ENCODE measurements around the gene HYAL1. TPM values are rescaled to one million over a fixed set of nuclear protein-coding genes. Genes with fewer than 3 reads are reported as not detected.

The HYAL1 gene
- total RNA-seq, 1 experiment from 2014 or later, result 0.37 TPM

DNA sequence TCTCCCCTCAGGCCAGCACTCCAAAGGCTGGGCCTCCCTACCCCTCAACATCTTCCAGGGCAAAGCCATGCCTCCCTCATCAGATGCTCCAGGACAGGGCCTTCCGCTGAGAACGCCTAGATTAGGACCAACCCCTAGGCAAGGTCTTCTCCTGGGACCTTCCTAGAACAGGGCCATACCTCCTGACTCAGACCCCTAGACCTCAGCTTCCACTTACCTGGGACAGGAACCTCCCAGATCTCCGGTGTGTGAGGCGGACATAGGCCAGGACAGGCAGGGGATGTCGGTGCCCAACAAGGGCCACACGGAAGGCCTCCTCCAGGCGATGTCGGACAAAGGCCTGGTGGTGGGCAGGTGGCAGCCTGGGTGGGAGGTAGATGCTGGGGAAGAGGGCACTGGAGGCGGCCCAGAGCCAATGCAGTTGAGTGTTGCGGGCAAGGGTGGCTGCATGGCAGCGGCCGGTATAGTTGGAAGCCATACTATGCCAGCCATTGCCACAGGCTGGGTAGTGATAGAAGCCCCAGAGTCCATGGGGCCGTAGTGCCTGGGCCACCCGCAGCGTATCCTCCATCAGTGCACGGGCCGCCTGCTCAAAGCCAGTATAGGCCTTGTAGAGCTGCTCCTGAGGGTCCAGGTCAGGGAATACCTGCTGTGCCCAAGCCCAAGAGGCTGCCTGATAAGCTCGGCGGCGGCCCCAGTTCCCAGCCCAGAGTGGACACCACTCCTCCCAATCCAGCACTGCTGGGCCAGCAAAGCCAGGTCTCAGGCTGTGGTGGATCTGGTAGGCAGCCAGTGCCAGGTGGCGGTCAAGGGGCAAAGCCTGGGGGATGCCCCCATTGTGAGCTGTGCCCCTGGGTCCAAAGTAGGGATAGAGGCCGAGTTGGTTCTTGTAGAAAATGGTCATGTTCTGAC lies 8.6 kb downstream of the HYAL1 start:
- intact Hi-C loops (cut with micrococcal nuclease; ENCODE audit: unreplicated experiment), result no loop called here
- no TSS peak for BruUV-seq (replicated peaks)
- TF ChIP-seq, protein P1, sequence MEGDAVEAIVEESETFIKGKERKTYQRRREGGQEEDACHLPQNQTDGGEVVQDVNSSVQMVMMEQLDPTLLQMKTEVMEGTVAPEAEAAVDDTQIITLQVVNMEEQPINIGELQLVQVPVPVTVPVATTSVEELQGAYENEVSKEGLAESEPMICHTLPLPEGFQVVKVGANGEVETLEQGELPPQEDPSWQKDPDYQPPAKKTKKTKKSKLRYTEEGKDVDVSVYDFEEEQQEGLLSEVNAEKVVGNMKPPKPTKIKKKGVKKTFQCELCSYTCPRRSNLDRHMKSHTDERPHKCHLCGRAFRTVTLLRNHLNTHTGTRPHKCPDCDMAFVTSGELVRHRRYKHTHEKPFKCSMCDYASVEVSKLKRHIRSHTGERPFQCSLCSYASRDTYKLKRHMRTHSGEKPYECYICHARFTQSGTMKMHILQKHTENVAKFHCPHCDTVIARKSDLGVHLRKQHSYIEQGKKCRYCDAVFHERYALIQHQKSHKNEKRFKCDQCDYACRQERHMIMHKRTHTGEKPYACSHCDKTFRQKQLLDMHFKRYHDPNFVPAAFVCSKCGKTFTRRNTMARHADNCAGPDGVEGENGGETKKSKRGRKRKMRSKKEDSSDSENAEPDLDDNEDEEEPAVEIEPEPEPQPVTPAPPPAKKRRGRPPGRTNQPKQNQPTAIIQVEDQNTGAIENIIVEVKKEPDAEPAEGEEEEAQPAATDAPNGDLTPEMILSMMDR (conservative IDR thresholded peaks at IDR 0.05; ENCODE audit: low read depth, low read length), result no peak
- TF ChIP-seq EZH2 (IDR thresholded peaks at IDR 0.05; ENCODE audit: borderline replicate concordance, low read depth, low read length, poor library complexity, severe bottlenecking), result no peak
- Histone ChIP-seq H3K27ac (ENCODE audit: low read depth, low read length, poor library complexity, severe bottlenecking) (no peak overlapping the region), H3K4me3 (ENCODE audit: low read depth, low read length, poor library complexity, severe bottlenecking) (no peak overlapping the region), H3K9me3 (ENCODE audit: low read depth, low read length, poor library complexity, severe bottlenecking) (no peaks in the 10 kb centered on the region), H3K4me1 (ENCODE audit: insufficient read depth, low read length, poor library complexity, severe bottlenecking) (peaks cover 2% of the 10 kb centered on the region), H3K36me3 (ENCODE audit: insufficient read depth, low read length, poor library complexity, severe bottlenecking) (peaks cover 4% of the 10 kb centered on the region), H3K27me3 (replicated peaks; ENCODE audit: insufficient read depth, low read depth, low read length, poor library complexity) (no peaks in the 10 kb centered on the region)
- CTCF ChIA-PET, result no interaction called here
- DNase-seq (ENCODE audit: low spot score), result no peak
- POLR2A ChIA-PET (ENCODE audit: low non-redundant PET), result no interaction called here

GRCh38 chr3:50294089-50294488 lies 9.3 kb downstream of the HYAL1 start:
- Histone ChIP-seq H3K27me3 (replicated peaks; ENCODE audit: insufficient read depth, low read depth, low read length, poor library complexity) (no peaks in the 10 kb centered on the region), H3K9me3 (ENCODE audit: low read depth, low read length, poor library complexity, severe bottlenecking) (no peaks in the 10 kb centered on the region), H3K4me3 (ENCODE audit: low read depth, low read length, poor library complexity, severe bottlenecking) (no peak overlapping the region), H3K4me1 (ENCODE audit: insufficient read depth, low read length, poor library complexity, severe bottlenecking) (no peaks in the 10 kb centered on the region), H3K36me3 (ENCODE audit: insufficient read depth, low read length, poor library complexity, severe bottlenecking) (peaks cover 8% of the 10 kb centered on the region), H3K27ac (ENCODE audit: low read depth, low read length, poor library complexity, severe bottlenecking) (no peak overlapping the region)
- intact Hi-C loops (cut with micrococcal nuclease; ENCODE audit: unreplicated experiment), result no loop called here
- ChIA-PET POLR2A (ENCODE audit: low non-redundant PET) (no interaction called here), CTCF (no interaction called here)
- no peak for DNase-seq (ENCODE audit: low spot score)
- TF ChIP-seq, protein P1 (conservative IDR thresholded peaks at IDR 0.05; ENCODE audit: low read depth, low read length), result no peak
- TF ChIP-seq EZH2 (IDR thresholded peaks at IDR 0.05; ENCODE audit: borderline replicate concordance, low read depth, low read length, poor library complexity, severe bottlenecking), result no peak
- no TSS peak for BruUV-seq (replicated peaks)

DNA sequence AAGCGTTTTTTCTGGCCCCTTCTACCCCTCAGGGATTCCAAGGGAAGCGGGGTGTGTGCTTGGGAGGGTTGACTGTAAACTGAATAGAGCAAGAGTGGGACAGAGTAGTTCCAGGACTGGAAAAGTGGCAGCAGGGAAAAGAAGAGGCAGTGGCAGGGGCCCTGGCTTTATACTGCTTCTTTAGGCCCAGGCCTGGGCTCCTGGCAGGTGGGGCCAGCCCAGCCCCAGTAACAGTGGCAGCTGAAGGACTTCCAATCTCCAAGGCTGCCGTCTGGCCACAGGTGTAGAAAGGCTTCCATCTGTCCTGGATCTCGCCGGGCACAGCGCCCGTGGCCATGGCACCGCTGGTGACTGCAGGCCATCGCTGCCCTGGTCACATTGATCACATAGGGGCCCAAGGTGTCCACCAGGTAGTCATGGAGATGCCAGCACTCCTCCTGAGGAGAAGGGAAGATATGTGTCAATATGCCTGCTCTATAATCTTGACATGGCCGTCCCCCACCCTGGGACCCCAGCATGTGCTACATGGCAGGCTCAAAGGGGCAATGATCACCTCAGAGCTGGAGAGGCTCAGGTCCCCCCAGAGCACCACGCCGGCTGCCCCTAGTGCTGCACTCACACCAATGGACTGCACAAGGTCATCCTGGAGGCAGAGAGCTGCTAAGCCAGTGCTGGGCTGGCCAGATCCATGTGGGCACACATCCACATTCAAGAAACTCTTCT lies 10.1 kb downstream of the HYAL1 start:
- ChIA-PET CTCF (no interaction called here), POLR2A (ENCODE audit: low non-redundant PET) (no interaction called here)
- no peak for DNase-seq (ENCODE audit: low spot score)
- Histone ChIP-seq H3K4me1 (ENCODE audit: insufficient read depth, low read length, poor library complexity, severe bottlenecking) (no peaks in the 10 kb centered on the region), H3K9me3 (ENCODE audit: low read depth, low read length, poor library complexity, severe bottlenecking) (no peaks in the 10 kb centered on the region), H3K27me3 (replicated peaks; ENCODE audit: insufficient read depth, low read depth, low read length, poor library complexity) (no peaks in the 10 kb centered on the region), H3K36me3 (ENCODE audit: insufficient read depth, low read length, poor library complexity, severe bottlenecking) (peaks cover 11% of the 10 kb centered on the region), H3K27ac (ENCODE audit: low read depth, low read length, poor library complexity, severe bottlenecking) (peak overlapping the region; percentile 59), H3K4me3 (ENCODE audit: low read depth, low read length, poor library complexity, severe bottlenecking) (peak overlapping the region; percentile 77)
- TF ChIP-seq, protein P1 (conservative IDR thresholded peaks at IDR 0.05; ENCODE audit: low read depth, low read length), result no peak
- no peak for TF ChIP-seq EZH2 (IDR thresholded peaks at IDR 0.05; ENCODE audit: borderline replicate concordance, low read depth, low read length, poor library complexity, severe bottlenecking)
- no TSS peak for BruUV-seq (replicated peaks)
- intact Hi-C loops (cut with micrococcal nuclease; ENCODE audit: unreplicated experiment), result no loop called here

Data from A673 (cell line).